H1 (cell line): ENCODE data around the gene MAGI2. TPM values are rescaled to one million over a fixed set of nuclear protein-coding genes. Genes with fewer than 3 reads are reported as not detected.

Experiments
- CTCF ChIA-PET: fragments of 300-600 bp; sonication (Branson Sonifier 250); formaldehyde crosslinking; loops from one replicate; lab custom pipeline; 2021; ENCODE audit not compliant: partially characterized antibody; lab: Charles Lee
- POLR2A ChIA-PET: fragments of 300-600 bp; sonication (Branson Sonifier 250); formaldehyde crosslinking; loops from one replicate; lab custom pipeline; 2021; ENCODE audit warnings: inconsistent platforms; ENCODE audit not compliant: partially characterized antibody; lab: Charles Lee
- DNase-seq, 2 experiments: peaks; one replicate each; pipeline versions ENCODE4 v3.0.0 to v3.0.0-alpha.2; 2010 to 2022; ENCODE audit warnings: low spot score in 2 of 2, low read depth in 1 of 2, mixed read lengths in 1 of 2
- FAIRE-seq: peaks from 2 replicates; lab custom pipeline; 2011; peaks lifted over from hg19 to GRCh38; lab: Jason Lieb, UNC
- H2AFZ ChIP-seq: 2 replicates; pipeline ENCODE4 v1.8.1; 2012; ENCODE audit warnings: low read length, inconsistent platforms
- H2AK5ac ChIP-seq: 2 replicates; pipeline ENCODE4 v1.6.1; 2013; ENCODE audit warnings: low read depth, low read length
- H2BK120ac ChIP-seq: replicated peaks from 2 replicates; pipeline ENCODE3; 2013; ENCODE audit warnings: low read depth, low read length, inconsistent platforms
- H2BK12ac ChIP-seq: 2 replicates; pipeline ENCODE4 v1.6.1; 2013; ENCODE audit warnings: low read depth, low read length
- H2BK15ac ChIP-seq: 2 replicates; pipeline ENCODE4 v1.6.1; 2013; ENCODE audit warnings: low read length
- H2BK20ac ChIP-seq: 2 replicates; pipeline ENCODE4 v1.6.1; 2013; ENCODE audit warnings: low read length
- H2BK5ac ChIP-seq: 2 replicates; pipeline ENCODE4 v1.6.1; 2013; ENCODE audit warnings: low read depth, low read length
- H3K14ac ChIP-seq: 2 replicates; pipeline ENCODE4 v1.6.1; 2013; ENCODE audit warnings: inconsistent platforms; ENCODE audit not compliant: insufficient read length
- H3K18ac ChIP-seq: 2 replicates; pipeline ENCODE4 v1.6.1; 2013; ENCODE audit warnings: low read length; ENCODE audit errors: extremely low read depth
- H3K23ac ChIP-seq: 2 replicates; pipeline ENCODE4 v1.6.1; 2013; ENCODE audit warnings: inconsistent platforms; ENCODE audit not compliant: insufficient read length
- H3K23me2 ChIP-seq: 2 replicates; pipeline ENCODE4 v1.6.1; 2013; ENCODE audit warnings: low read depth, low read length
- H3K27ac ChIP-seq: 2 replicates; pipeline ENCODE4 v1.6.1; 2011; ENCODE audit warnings: low read depth, low read length, inconsistent platforms
- H3K27me3 ChIP-seq, 4 experiments: replicated peaks in 1 of 4; 1 replicate in 1 of 4; 2 replicates in 3 of 4; pipeline versions ENCODE4 v1.6.1 to v1.8.1; 2011 to 2013; ENCODE audit warnings: low read length in 3 of 4, mild to moderate bottlenecking in 3 of 4, inconsistent platforms in 2 of 4, mixed read lengths in 2 of 4, moderate library complexity in 1 of 4; ENCODE audit not compliant: control insufficient read depth in 3 of 4, insufficient read depth in 3 of 4; ENCODE audit errors: extremely low read depth in 1 of 4
- H3K36me3 ChIP-seq, 4 experiments: 2 replicates each; pipeline versions ENCODE4 v1.6.1 to v1.8.1; 2011 to 2013; ENCODE audit warnings: mild to moderate bottlenecking in 4 of 4, low read length in 3 of 4, moderate library complexity in 2 of 4, control low read depth in 1 of 4, inconsistent platforms in 1 of 4; ENCODE audit not compliant: insufficient read depth in 4 of 4, control insufficient read depth in 2 of 4
- H3K4ac ChIP-seq: replicated peaks from 2 replicates; pipeline ENCODE3; 2013; ENCODE audit warnings: low read length, low read depth, mixed read lengths, inconsistent platforms; ENCODE audit not compliant: insufficient read length
- H3K4me1 ChIP-seq, 4 experiments: replicated peaks in 1 of 4; 1 replicate in 1 of 4; 2 replicates in 3 of 4; pipeline versions ENCODE4 v1.6.1 to v1.8.1; 2011 to 2013; ENCODE audit warnings: low read length in 3 of 4, inconsistent platforms in 2 of 4, mixed read lengths in 1 of 4; ENCODE audit not compliant: insufficient read depth in 4 of 4, control insufficient read depth in 3 of 4
- H3K4me2 ChIP-seq, 2 experiments: 2 replicates each; pipeline versions ENCODE4 v1.6.1 to v1.8.1; 2011 to 2013; ENCODE audit warnings: low read depth in 2 of 2, low read length in 2 of 2, control low read depth in 1 of 2, inconsistent platforms in 1 of 2, mild to moderate bottlenecking in 1 of 2; ENCODE audit not compliant: insufficient read depth in 1 of 2
- H3K4me3 ChIP-seq, 4 experiments: fragments of 200-600, 300-600 bp in 1 of 4; sonication (generic), shearing (Covaris generic), sonication (Bioruptor Twin) in 1 of 4; 2 replicates each; pipeline versions ENCODE4 v1.5.1 to v1.8.1; 2011 to 2016; ENCODE audit warnings: low read length in 4 of 4, low read depth in 3 of 4, control low read depth in 2 of 4, inconsistent platforms in 2 of 4, mild to moderate bottlenecking in 2 of 4, mixed read lengths in 1 of 4, moderate library complexity in 1 of 4; ENCODE audit not compliant: insufficient read depth in 2 of 4; ENCODE audit errors: extremely low read depth in 1 of 4
- H3K56ac ChIP-seq: replicated peaks from 2 replicates; pipeline ENCODE3; 2013; ENCODE audit warnings: low read depth, mild to moderate bottlenecking, mixed read lengths, low read length, inconsistent platforms; ENCODE audit not compliant: insufficient read length
- H3K79me1 ChIP-seq: 2 replicates; pipeline ENCODE4 v1.6.1; 2013; ENCODE audit warnings: low read depth, low read length, control low read depth
- H3K79me2 ChIP-seq, 2 experiments: 2 replicates each; pipeline versions ENCODE4 v1.6.1 to v1.8.1; 2012 to 2013; ENCODE audit warnings: low read length in 2 of 2, mild to moderate bottlenecking in 2 of 2, inconsistent platforms in 1 of 2; ENCODE audit not compliant: insufficient read depth in 2 of 2, control insufficient read depth in 1 of 2
- H3K9ac ChIP-seq, 4 experiments: replicated peaks in 1 of 4; 1 replicate in 1 of 4; 2 replicates in 3 of 4; pipeline versions ENCODE4 v1.6.1 to v1.8.1; 2011 to 2013; ENCODE audit warnings: low read depth in 3 of 4, low read length in 3 of 4, control low read depth in 2 of 4, mild to moderate bottlenecking in 2 of 4, moderate library complexity in 2 of 4, inconsistent platforms in 1 of 4; ENCODE audit errors: extremely low read depth in 1 of 4
- H3K9me3 ChIP-seq, 2 experiments: 2 replicates each; pipeline versions ENCODE4 v1.6.1 to v1.8.1; 2012 to 2013; ENCODE audit warnings: mild to moderate bottlenecking in 2 of 2, moderate library complexity in 2 of 2, control low read depth in 1 of 2, inconsistent platforms in 1 of 2, low read depth in 1 of 2, low read length in 1 of 2, mixed read lengths in 1 of 2; ENCODE audit not compliant: insufficient read depth in 2 of 2
- H4K20me1 ChIP-seq, 2 experiments: replicated peaks in 1 of 2; 2 replicates each; pipeline versions ENCODE3 to v1.8.1; 2011 to 2013; ENCODE audit warnings: inconsistent platforms in 2 of 2, low read length in 2 of 2, mild to moderate bottlenecking in 1 of 2; ENCODE audit not compliant: insufficient read depth in 2 of 2, control insufficient read depth in 1 of 2
- H4K5ac ChIP-seq: 2 replicates; pipeline ENCODE4 v1.6.1; 2013; ENCODE audit warnings: low read length, low read depth, mixed read lengths, inconsistent platforms; ENCODE audit not compliant: insufficient read length
- H4K8ac ChIP-seq: 2 replicates; pipeline ENCODE4 v1.8.0; 2013; ENCODE audit warnings: mild to moderate bottlenecking, moderate library complexity, low read length, inconsistent platforms; ENCODE audit not compliant: insufficient read depth; ENCODE audit errors: extremely low read depth
- H4K91ac ChIP-seq: replicated peaks from 2 replicates; pipeline ENCODE3; 2013; ENCODE audit warnings: low read length, mixed read lengths, inconsistent platforms; ENCODE audit not compliant: insufficient read length
- YY1 ChIP-seq: IDR thresholded peaks from 2 replicates; pipeline ENCODE4 v1.6.1; 2011; ENCODE audit warnings: low read depth, mild to moderate bottlenecking, low read length
- WGBS, 2 experiments: shearing (Covaris generic) in 1 of 2; methylation state at CpG; one replicate each; pipeline versions ENCODE4 v1.1.6 to v1.1.7; 2013 to 2015; ENCODE audit warnings: low lambda C conversion rate in 2 of 2, mixed read lengths in 2 of 2, inconsistent platforms in 1 of 2, low coverage in 1 of 2, missing lambda C conversion rate in 1 of 2; ENCODE audit not compliant: insufficient replicate concordance in 2 of 2, insufficient coverage in 1 of 2, insufficient read length in 1 of 2; ENCODE audit errors: extremely low coverage in 1 of 2, missing lambda C conversion rate in 1 of 2; 5-methylcytosine and 5-hydroxymethylcytosine counted together
- polyA plus RNA-seq, 7 experiments: library from polyadenylated mRNA; depleted of rRNA in 3 of 7; stranded (reverse) in 5 of 7; unstranded in 2 of 7; fragments of >200 nt in 5 of 7; fragments of 200-250 nt in 2 of 7; gene quantifications; 1 replicate in 5 of 7; 2 replicates in 1 of 7; 4 replicates in 1 of 7; pipeline versions ENCODE4 v1.2.1 to v1.2.3, GENCODE V29; 2011 to 2013; ENCODE audit warnings: missing spikeins in 2 of 7, mixed read lengths in 2 of 7
- total RNA-seq: library from RNA; stranded (reverse); fragmentation: NEBNext Ultra II Directional; extraction: Animal tissue kit (Norgen Biotek cat#: 25700); gene quantifications from 2 replicates; pipeline ENCODE4 v1.2.1, GENCODE V29; 2021

The MAGI2 gene
- total and polyA plus RNA-seq, 2 of the 8 experiments (the other 6 are each of a cell fraction or from before 2014, with no cell fraction given) = 6.0 to 27.3 TPM

DNA sequence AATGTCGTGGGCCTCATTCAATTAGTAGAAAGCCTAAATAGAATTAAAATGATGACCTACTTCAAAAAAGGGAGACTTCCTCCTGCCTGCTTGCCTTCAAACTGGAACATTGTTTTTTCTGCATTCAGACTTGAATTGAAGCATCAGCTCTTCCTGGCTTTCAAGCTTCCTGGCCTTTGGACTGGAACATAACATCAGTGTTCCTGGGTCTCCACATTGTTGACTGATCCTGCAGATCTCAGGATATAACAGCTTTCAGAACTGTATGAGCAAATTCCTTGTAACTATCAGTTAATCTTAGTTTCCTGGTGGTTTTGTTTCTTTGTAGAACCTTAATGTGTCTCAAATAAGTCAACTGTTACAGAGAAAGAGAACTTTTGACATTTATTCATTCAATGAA, 18.6 kb downstream of the MAGI2 start:
- 0% methylated on average over 1 of the region's 1 CpG; no CpG with 5 or more reads in 1 of the 2 experiments for WGBS, 2 experiments
- Histone ChIP-seq H3K36me3 (no peaks in the 10 kb centered on the region), H3K4me3 (no peak overlapping the region), H2AK5ac (no peak overlapping the region), H2BK5ac (no peak overlapping the region), H3K4me2 (no peak overlapping the region), H3K27ac (no peak overlapping the region), H3K27me3 (no peaks in the 10 kb centered on the region), H2BK20ac (no peak overlapping the region), H3K56ac (no peak overlapping the region), H3K14ac (no peak overlapping the region), H4K20me1 (no peaks in the 10 kb centered on the region), H3K4ac (no peak overlapping the region), H4K91ac (no peak overlapping the region), H2BK12ac (no peak overlapping the region), H2BK15ac (no peak overlapping the region), H4K8ac (no peak overlapping the region), H3K79me2 (no peaks in the 10 kb centered on the region), H3K23me2 (no peaks in the 10 kb centered on the region), H3K4me1 (no peaks in the 10 kb centered on the region), H2BK120ac (no peak overlapping the region), H3K9ac (no peak overlapping the region), H3K79me1 (no peaks in the 10 kb centered on the region), H4K5ac (no peak overlapping the region), H3K9me3 (no peaks in the 10 kb centered on the region), H3K18ac (no peak overlapping the region), H3K23ac (no peak overlapping the region), H2AFZ (no peak overlapping the region)
- CTCF ChIA-PET = no interaction called here
- POLR2A ChIA-PET = no interaction called here
- no peak for DNase-seq
- FAIRE-seq = no peak
- no peak for TF ChIP-seq YY1
